Limb (tissue), 2 donors: Measurements from ENCODE around the gene SRSF1.
A peak's percentile ranks its signal among the peaks of the same experiment; 100 is the strongest.
"Not testable (repeated sequence)": the region's sequence is repeated elsewhere in the genome, so short reads cannot be mapped to it uniquely, and the experiment has no call there.

Source experiments
- DNase-seq, 2 donors: peaks; one replicate each; pipeline ENCODE4 v3.0.0-alpha.2; 2016; ENCODE audit errors: extremely low spot score in 2 of 2

The SRSF1 gene

DNA sequence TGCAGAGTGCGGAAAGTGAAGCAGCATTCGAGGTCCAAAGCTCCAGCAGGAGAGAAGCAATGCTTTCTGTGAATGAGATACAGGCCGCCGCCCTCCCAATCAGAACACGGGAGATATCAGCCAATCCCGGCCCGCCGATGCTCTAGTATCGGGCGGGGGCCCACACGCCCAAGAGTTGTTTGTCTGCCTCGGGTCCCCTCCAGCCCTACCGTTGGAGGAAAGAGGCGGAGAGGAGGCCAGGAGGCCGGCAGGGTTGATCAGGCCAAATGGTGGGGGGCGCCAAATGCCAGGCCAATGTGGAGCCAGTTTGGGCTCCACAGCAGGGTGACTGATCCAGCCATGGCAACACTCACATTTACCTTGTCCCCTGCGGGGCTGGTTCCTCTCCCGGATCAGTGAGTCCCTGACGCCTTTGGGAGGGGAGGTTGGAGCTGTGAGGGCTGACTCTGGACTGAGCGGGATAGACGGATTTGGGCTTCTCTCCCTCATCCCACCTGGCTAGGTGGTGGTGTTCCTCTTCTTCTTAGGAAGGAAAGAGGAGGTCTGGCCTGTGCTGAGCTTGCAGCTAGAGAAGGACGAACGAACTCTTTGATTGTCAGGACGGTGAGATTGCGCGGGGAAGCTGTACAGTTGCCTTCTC lies 41.4 kb downstream of the SRSF1 start:
- DNase-seq: no peak

DNA sequence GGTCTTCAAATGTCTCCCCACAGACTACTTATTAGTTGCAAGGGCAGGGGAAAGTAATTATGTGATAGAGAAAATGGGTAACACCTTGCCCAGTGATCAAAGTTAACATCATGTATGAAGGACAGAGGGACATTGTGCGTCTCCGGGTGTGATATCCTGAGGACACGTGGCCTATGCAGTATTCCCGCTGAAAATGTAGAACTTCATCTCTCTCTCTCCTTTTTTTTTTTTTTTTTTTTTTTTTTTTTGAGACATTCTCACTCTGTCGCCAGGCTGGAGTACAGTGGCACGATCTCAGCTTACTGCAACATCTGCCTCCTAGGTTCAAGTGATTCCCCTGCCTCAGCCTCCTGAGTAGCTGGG lies 43.9 kb downstream of the SRSF1 start:
- no peak for DNase-seq

DNA sequence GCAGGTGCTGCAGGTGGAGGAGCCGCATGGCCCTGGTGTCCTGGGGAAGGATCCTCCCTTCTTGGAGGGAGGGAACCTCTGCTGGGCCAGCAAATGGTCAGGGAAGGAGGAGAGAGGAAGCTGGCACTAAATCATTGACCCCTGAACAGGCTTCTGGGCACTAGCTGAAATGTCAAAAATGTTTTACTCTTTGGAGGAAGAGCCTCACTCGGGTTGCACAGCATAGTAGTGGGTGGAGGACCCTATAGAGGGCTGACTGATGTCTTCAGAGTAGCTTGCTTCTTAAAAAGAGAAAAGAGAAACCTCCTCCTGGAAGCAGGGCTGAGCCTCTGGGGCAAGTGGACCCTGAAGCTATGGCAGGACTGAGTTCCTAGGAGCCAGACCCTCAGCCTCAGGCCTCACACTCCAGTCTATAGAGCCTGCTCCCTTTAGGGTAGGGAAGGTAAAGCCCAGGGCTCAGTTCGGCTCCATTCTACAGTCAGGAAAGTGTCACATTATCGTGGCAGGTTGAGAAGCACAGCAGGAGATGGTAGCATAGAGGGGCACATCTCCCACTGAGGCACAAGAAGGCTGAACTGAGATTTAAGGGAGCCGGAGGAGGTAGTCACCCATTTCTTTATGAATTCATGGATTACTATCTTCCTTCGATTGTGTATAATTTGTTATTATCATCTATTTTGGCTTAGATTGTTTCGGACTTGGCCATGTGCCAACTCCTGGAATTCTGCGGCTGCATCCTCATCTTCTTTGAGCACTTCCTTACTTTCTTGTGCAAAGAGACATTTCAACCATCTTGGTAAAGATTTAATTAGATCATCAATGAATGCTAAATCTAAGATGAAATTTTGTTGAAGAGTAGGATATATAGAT lies 44.5 kb downstream of the SRSF1 start:
- no peak for DNase-seq

DNA sequence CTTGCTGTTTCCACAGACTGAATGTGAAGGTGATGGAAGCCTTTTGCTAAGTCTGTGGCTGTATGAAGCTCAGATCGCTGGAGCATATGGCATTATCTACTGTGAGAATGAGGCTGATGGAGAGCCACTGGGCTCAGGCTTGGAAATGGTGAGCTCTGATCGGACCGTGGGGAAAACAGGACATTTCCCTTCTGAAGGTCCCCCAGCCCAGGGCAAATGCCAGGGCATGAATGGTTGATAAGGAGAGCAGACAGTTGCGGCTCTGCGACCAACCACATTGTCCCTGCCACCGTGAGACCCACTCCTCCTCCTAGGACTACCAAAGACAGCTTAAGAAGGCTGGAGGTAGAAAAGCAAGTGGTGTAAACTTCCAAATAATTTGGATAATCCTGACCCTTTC lies 47.1 kb downstream of the SRSF1 start:
- DNase-seq: no peak

DNA sequence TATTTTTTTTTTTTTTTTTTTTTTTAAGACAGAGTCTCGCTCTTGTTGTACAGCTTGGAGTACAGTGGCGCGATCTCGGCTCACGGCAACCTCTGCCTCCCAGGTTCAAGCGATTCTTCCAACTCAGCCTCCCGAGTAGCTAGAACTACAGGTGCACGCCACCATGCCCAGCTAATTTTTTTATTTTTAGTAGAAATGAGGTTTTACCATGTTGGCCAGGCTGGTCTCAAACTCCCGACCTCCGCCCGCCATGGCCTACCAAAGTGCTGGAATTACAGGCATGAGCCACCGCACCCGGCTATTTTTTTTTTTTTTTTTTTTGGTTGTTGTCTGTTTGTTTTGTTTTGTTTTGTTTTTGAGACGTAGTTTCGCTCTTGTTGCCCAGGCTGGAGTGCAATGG lies 48.7 kb downstream of the SRSF1 start:
- not testable (repeated sequence) for DNase-seq

DNA sequence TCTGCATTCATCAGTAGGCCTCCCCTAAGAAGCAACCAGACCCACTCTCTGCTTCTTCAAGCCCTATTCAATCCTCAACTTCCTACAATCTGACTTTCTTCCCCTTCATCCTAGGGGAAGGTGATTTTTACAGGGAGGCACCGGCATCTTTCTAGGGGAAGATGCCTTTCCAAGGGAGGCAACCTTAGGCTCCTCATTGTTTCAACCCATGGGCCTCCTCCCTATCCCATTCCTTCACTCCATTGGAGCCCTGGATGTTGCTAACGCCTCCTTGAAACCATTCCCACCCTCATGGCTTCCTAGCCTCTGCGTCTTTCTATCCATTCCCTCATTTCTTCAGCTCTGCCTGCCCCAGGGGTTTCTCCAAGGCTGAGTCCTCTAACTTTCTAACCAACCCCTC lies 49.2 kb downstream of the SRSF1 start:
- DNase-seq: no peak

DNA sequence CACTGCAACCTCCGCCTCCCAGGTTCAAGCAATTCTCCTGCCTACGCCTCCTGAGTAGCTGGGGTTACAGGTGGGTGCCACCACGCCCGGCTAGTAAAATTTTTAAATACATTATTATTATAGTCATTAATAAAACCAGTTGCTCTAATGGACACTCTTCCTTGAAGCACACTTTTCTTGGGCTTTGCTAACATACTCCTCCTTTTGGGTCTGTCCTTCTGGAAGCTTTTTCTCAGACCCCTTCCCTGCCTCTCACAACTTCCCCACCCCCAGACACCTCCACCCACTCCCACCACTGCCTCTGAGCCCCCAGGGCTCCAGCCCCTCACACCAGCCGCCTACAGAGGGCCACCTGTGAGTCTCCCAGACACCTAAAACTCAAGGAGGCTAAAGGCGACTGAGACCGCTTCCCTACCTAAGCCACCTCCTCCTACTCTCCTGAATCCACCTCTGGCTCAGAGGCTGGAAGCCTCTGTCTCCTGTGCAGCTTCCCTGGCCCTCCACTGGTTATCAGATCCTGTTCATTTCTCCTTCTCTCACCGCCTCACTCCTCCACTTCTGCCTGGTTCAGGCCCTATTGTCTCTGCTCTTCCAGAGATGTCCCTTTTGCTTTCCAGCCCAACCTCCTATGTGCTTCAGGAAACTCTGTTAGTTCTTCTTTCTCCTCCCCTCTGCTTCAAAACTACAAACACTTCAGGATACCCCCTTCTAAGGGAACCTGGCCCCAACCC lies 49.8 kb downstream of the SRSF1 start:
- DNase-seq: no peak

DNA sequence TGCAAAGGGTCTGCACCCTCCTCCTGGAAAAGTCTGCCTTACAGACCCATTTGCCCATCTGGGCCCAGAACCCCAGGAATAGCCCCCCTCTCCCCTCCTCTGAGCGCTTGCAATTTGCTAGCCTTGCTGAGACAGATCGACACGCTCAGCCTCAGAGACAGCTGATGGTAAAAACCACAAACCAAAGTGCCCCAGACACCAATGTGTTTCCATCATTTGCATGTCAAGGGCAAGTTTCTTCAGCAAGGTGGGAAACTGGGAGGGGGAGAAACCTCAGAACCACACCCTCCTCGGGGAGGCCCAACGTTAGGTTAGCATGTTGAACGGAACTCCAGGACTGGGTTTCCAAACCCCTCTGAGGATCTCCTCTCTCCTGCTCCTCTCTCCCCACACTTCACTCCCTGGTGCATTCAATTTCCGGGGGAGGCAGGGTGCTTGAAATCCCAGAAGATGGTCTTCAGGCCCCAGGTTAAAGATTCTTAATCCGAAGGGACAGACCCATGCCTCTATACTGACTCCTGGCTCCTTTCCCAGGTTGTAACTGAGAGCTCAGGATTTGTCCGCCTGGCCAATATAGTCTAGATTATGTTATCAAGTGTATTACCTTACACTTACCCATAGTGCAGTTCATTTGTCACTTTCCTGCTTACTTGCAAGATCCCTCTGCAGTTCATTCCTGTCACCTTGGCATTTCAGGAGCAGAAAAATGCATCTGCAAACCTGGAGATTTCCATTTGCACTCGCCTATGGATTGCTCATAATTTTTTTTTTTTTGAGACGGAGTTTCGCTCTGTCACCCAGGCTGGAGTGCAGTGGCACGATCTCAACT lies 50.5 kb downstream of the SRSF1 start:
- DNase-seq: no peak

DNA sequence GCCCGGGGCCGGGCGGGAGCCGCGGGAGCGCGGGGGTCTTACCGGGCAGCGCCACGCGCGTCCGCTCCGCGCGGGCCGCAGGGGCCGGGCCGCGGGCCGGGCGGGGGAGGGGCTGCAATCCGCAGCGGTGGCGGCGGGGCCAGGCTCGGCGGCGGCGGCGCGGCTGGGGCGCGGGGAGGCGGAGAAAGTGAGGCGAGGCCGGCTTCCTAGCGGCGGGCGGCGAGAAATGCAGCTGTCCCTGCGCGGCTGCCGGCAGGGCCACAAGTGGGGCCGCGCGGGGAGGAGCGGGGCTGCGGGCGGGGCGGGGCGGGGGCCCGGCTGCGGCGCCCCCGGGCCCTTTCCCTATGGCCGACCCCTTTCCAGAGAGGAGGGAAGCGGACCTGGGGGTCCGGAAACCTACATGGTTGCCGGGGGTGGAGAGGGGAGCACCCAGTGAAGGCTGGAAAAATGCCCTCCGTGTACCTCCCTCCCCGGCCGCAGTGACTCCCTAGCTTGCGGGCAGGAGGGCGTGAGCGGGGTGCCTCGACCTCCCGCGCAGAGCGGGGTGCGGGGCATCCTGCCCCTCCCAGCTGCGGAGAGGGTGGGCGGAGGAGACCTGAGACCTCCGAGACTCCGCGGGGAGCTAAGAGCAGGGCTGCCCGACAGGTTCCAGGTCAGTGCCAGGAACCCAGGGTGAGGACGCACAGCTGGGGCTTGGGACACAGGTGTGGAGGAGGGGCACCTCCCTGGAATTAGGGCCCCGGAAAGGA lies 51.7 kb downstream of the SRSF1 start, which contains the start of gene CUEDC1:
TSS of gene CUEDC1 (minus strand) at position 230 of the 749 bp plus-strand sequence. CDS start 69,848 bp downstream, outside the sequence.
- DNase-seq: peak; percentile 70 to 89

DNA sequence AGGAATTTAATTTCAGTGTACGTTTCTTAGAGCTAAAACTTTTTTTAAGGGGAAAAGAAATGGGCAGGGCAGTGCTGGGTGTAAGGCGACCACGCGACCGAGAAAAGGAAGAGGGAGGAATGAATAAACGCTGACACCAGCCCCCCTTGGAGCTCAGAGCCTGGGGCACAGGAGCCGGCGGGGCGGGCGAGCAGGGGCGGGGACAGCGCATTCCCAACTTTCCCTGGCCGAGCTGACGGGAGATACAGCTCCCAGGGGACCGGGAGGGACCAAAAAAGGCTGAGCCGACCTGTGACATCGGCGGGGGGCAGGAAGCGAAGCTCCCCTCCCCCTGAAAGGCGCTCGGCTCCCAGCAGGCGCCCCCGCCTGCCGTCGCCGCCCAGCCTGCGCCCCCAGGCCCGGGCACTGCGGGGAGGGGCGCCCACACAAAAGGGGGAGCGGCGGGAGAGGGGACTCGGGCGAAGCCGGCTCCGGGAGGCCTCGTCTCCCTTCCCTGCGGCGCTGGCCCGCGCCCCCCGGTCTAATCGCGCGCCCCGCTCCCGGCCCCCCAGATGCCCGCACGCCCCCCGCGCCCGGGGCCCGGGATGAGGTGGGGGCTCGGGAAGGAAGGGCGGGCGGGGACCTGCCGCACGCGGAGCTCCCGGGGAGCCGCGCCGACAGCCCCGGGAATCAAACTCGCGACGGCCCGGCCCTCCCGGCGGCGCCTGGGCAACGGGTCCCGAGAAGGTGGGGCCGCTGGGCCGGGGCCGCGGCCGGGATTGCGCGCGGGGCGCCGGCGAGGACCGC lies 52.5 kb downstream of the SRSF1 start:
- DNase-seq: peak in 1 of 2 donors; percentile 82

DNA sequence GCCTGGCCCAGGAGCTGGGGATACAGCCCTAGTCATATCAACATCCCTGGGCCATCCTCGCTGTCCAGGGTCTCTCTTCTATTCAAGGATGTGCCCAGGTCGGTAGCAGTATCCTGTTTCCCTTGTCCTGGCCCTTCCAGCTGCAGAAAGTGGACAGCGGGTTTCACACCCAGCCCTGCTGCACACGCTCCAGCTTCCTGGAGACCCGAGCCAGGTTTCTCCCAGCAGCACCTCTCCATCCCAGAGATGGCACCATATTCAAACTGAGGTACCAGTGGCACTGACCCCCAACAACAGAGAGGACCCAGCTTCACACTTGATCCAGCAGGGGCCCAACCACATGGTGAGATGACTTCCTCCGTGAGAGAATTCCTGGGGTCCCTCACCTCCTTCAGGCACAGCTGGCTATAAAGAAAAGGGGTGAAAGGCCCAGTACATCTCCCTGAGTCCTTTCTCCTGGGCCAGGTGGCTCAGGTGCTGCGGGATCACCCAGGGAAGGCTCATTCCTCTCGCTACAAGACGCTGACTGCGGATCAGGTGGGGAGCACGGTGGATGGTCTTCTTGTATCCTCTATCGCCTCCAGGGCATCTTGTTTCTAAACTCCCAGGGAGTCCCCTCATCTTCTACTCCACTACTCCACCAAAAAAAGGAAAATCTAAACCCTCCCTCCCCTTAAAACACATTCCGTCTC lies 53.2 kb downstream of the SRSF1 start:
- DNase-seq: no peak
